A673 (cell line): ENCODE measurements around the gene AGTR1. TPM values are rescaled to one million over a fixed set of nuclear protein-coding genes. Genes with fewer than 3 reads are reported as not detected.

Experiments used
- BruUV-seq: library from RNA; stranded (reverse); fragments of 400-500 nt; replicated peaks from 2 replicates; lab custom pipeline; 2021; lab: Mats Ljungman, UMichigan
- CTCF ChIA-PET: fragments of 300-600 bp; sonication (Branson Sonifier 250); formaldehyde crosslinking; loops from one replicate; lab custom pipeline; 2022; ENCODE audit warnings: antibody characterized with exemption; lab: Charles Lee
- POLR2A ChIA-PET: fragments of 300-600 bp; sonication (Branson Sonifier 250); formaldehyde crosslinking; loops from one replicate; lab custom pipeline; 2022; ENCODE audit warnings: antibody characterized with exemption; ENCODE audit not compliant: low non-redundant PET; lab: Charles Lee
- DNase-seq: peaks from one replicate; pipeline ENCODE4 v3.0.0-alpha.2; 2015; ENCODE audit warnings: low spot score
- H3K27ac ChIP-seq: fragments of 200-600 bp; sonication (generic); 2 replicates; pipeline ENCODE4 v1.5.1; 2016; ENCODE audit warnings: mixed run types, low read depth, mild to moderate bottlenecking, mixed read lengths, antibody characterized with exemption, low read length; ENCODE audit not compliant: poor library complexity, severe bottlenecking
- H3K27me3 ChIP-seq: fragments of 200-600 bp; sonication (generic); replicated peaks from 2 replicates; pipeline ENCODE4 v1.6.1; 2017; ENCODE audit warnings: mixed run types, low read depth, mild to moderate bottlenecking, mixed read lengths, antibody characterized with exemption, low read length; ENCODE audit not compliant: insufficient read depth, poor library complexity
- H3K36me3 ChIP-seq: fragments of 200-600 bp; sonication (generic); 2 replicates; pipeline ENCODE4 v1.6.1; 2016; ENCODE audit warnings: mixed run types, mild to moderate bottlenecking, mixed read lengths, antibody characterized with exemption, low read length; ENCODE audit not compliant: insufficient read depth, poor library complexity, severe bottlenecking
- H3K4me1 ChIP-seq: fragments of 200-600 bp; sonication (generic); 2 replicates; pipeline ENCODE4 v1.6.1; 2017; ENCODE audit warnings: mixed run types, mild to moderate bottlenecking, mixed read lengths, antibody characterized with exemption, low read length; ENCODE audit not compliant: insufficient read depth, poor library complexity, severe bottlenecking
- H3K4me3 ChIP-seq: fragments of 200-600 bp; sonication (generic); 2 replicates; pipeline ENCODE4 v1.5.1; 2016; ENCODE audit warnings: low read depth, mixed run types, mild to moderate bottlenecking, mixed read lengths, low read length; ENCODE audit not compliant: poor library complexity, severe bottlenecking
- H3K9me3 ChIP-seq: fragments of 200-600 bp; sonication (generic); 2 replicates; pipeline ENCODE4 v1.6.1; 2016; ENCODE audit warnings: mixed run types, low read depth, mild to moderate bottlenecking, mixed read lengths, antibody characterized with exemption, low read length; ENCODE audit not compliant: poor library complexity, severe bottlenecking
- EZH2 ChIP-seq: fragments of 200-600 bp; sonication (generic); IDR thresholded peaks from 2 replicates; pipeline ENCODE4 v1.6.1; 2017; ENCODE audit warnings: borderline replicate concordance, low read depth, mild to moderate bottlenecking, mixed read lengths, antibody characterized with exemption, low read length; ENCODE audit not compliant: poor library complexity, severe bottlenecking
- intact Hi-C: fragments of 100-400 bp; cut with micrococcal nuclease; formaldehyde crosslinking; loops from one replicate; pipeline ENCODE4 v1.10.0; 2022; ENCODE audit not compliant: unreplicated experiment
- total RNA-seq: library from RNA; stranded (reverse); gene quantifications from 2 replicates; pipeline ENCODE4 v1.2.3, GENCODE V29; 2021
- TF ChIP-seq, protein P1 (sequence below): fragments of 300-800, 200-600 bp; sonication (generic); conservative IDR thresholded peaks from 2 replicates; pipeline ENCODE4 v1.5.1; 2017; ENCODE audit warnings: low read depth, mild to moderate bottlenecking, antibody characterized with exemption, low read length, moderate library complexity, mixed read lengths

AGTR1 gene
- total RNA-seq, 1 experiment from 2014 or later: not detected

DNA sequence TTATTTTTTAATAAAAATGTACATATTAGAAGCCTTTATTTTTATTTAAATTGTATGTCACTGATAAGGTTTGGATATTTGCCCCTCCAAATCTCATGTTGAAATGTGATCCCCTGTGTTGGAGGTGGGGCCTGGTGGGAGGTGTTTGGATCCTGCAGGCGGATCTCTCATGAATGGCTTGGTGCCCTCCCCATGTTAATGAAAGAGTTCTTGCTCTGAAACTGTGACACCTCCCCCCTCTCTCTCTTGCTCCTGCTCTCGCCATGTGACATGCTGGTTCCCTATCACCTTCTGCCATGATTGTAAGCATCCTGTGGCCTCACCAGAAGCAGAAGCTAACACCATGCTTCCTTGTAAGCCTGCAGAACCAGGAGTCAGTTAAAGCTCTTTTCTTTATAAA lies 13.0 kb downstream of the AGTR1 start:
- H3K4me3 ChIP-seq: no peak overlapping the region
- no peak overlapping the region for H3K27ac ChIP-seq
- DNase-seq: no peak
- no peaks in the 10 kb centered on the region for H3K4me1 ChIP-seq
- H3K27me3 ChIP-seq: peaks cover 3% of the 10 kb centered on the region
- ChIA-PET CTCF (no interaction called here), POLR2A (no interaction called here)
- no TSS peak for BruUV-seq
- no peaks in the 10 kb centered on the region for H3K9me3 ChIP-seq
- TF ChIP-seq, protein P1, sequence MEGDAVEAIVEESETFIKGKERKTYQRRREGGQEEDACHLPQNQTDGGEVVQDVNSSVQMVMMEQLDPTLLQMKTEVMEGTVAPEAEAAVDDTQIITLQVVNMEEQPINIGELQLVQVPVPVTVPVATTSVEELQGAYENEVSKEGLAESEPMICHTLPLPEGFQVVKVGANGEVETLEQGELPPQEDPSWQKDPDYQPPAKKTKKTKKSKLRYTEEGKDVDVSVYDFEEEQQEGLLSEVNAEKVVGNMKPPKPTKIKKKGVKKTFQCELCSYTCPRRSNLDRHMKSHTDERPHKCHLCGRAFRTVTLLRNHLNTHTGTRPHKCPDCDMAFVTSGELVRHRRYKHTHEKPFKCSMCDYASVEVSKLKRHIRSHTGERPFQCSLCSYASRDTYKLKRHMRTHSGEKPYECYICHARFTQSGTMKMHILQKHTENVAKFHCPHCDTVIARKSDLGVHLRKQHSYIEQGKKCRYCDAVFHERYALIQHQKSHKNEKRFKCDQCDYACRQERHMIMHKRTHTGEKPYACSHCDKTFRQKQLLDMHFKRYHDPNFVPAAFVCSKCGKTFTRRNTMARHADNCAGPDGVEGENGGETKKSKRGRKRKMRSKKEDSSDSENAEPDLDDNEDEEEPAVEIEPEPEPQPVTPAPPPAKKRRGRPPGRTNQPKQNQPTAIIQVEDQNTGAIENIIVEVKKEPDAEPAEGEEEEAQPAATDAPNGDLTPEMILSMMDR: no peak
- TF ChIP-seq EZH2: no peak
- no peaks in the 10 kb centered on the region for H3K36me3 ChIP-seq
- intact Hi-C loops: no loop called here

DNA sequence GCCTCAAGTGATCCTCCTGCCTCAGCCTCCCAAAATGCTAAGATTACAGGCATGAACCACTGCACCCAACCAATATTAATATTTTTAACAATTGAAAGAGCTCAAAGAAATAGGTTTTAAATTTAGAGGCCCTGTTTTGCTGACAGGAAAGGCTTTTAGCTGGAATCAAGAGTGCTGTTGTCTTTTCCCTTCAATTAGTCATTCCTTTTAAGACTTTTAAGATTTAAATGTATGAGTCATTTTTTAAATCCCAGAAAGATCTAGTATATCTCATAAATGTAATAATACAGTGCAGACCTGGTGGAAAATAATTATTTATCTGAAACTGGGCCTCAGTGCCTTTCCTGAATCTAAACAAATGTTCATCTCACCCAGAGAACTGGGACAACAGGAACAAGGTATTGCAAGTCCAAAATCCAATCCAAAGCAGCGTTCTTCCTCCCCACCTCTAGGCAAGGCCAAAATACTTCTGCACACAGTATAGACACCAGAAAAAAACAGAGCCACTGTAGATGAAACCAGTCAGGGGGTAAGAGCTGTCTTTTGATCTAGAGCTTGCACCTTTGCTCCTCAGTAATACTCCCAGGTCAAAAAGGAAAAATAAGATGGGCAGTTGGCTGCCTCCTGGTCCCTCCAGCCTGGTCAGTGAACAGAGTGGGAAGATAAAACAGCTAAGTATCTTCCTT lies 14.4 kb downstream of the AGTR1 start:
- TF ChIP-seq EZH2: no peak
- TF ChIP-seq, protein P1: no peak
- H3K4me3 ChIP-seq: no peak overlapping the region
- no TSS peak for BruUV-seq
- intact Hi-C loops: no loop called here
- POLR2A ChIA-PET: no interaction called here
- H3K9me3 ChIP-seq: no peaks in the 10 kb centered on the region
- no peaks in the 10 kb centered on the region for H3K4me1 ChIP-seq
- DNase-seq: no peak
- peaks cover 3% of the 10 kb centered on the region for H3K27me3 ChIP-seq
- CTCF ChIA-PET: no interaction called here
- H3K27ac ChIP-seq: no peak overlapping the region
- no peaks in the 10 kb centered on the region for H3K36me3 ChIP-seq

GRCh38 chr3:148714521-148714920 lies 16.8 kb downstream of the AGTR1 start:
- intact Hi-C loops: no loop called here
- BruUV-seq: no TSS peak
- Histone ChIP-seq H3K9me3 (no peaks in the 10 kb centered on the region), H3K27me3 (no peaks in the 10 kb centered on the region), H3K4me1 (no peaks in the 10 kb centered on the region), H3K4me3 (no peak overlapping the region), H3K27ac (no peak overlapping the region), H3K36me3 (no peaks in the 10 kb centered on the region)
- no peak for DNase-seq
- TF ChIP-seq, protein P1: no peak
- TF ChIP-seq EZH2: no peak
- POLR2A ChIA-PET: no interaction called here
- CTCF ChIA-PET: no interaction called here
